ENCODE results near the gene EPHA2. TPM values are rescaled to one million over a fixed set of nuclear protein-coding genes. Genes with fewer than 3 reads are reported as not detected.

The EPHA2 gene
- polyA plus RNA-seq, 12 donors, result 4.3 to 15.3 (median 6.5) TPM; not detected in 1

- no peak for DNase-seq
These were observed 17.1 kb downstream of the EPHA2 start for GRCh38 chr1:16138772-16139221.

GRCh38 chr1:16137890-16138467 is 17.9 kb downstream of the EPHA2 start:
- DNase-seq, result no peak

- DNase-seq, result no peak
These were observed 20.4 kb downstream of the EPHA2 start for GRCh38 chr1:16135501-16135900.

GRCh38 chr1:16134906-16135305 is 21.0 kb downstream of the EPHA2 start:
- no peak for DNase-seq

- no peak for DNase-seq
These were observed 21.6 kb downstream of the EPHA2 start for GRCh38 chr1:16134066-16134801.

GRCh38 chr1:16133007-16133961 is 22.6 kb downstream of the EPHA2 start:
- DNase-seq, result no peak

- DNase-seq, result no peak
These were observed 23.5 kb downstream of the EPHA2 start for GRCh38 chr1:16132325-16132785.

GRCh38 chr1:16131636-16132324 is 24.1 kb downstream of the EPHA2 start:
- DNase-seq, result no peak

- no peak for DNase-seq
These were observed 25.0 kb downstream of the EPHA2 start for GRCh38 chr1:16130827-16131226.

- DNase-seq, result no peak
These were observed 25.8 kb downstream of the EPHA2 start for GRCh38 chr1:16129921-16130543.

GRCh38 chr1:16129316-16129715 is 26.6 kb downstream of the EPHA2 start:
- DNase-seq, result no peak

- no peak for DNase-seq
These were observed 27.5 kb downstream of the EPHA2 start for GRCh38 chr1:16128338-16128741.

GRCh38 chr1:16127676-16128337 is 28.1 kb downstream of the EPHA2 start:
- no peak for DNase-seq

- no peak for DNase-seq
These were observed 28.9 kb downstream of the EPHA2 start for GRCh38 chr1:16126743-16127515.

- no peak for DNase-seq
These were observed 29.7 kb downstream of the EPHA2 start for GRCh38 chr1:16126160-16126559.

- no peak for DNase-seq
These were observed 30.4 kb downstream of the EPHA2 start for GRCh38 chr1:16125483-16125882.

GRCh38 chr1:16125088-16125470 is 30.8 kb downstream of the EPHA2 start:
- no peak for DNase-seq

- no peak for DNase-seq
These were observed 31.3 kb downstream of the EPHA2 start for GRCh38 chr1:16124377-16125087.

GRCh38 chr1:16122916-16123315 is 33.0 kb downstream of the EPHA2 start:
- DNase-seq, result no peak
